GM18951 (cell line): ENCODE data around the gene ID4.

Experiments used
- POLR2A ChIP-seq: IDR thresholded peaks from 4 replicates; pipeline ENCODE4 v1.6.1; 2011; ENCODE audit warnings: mild to moderate bottlenecking; ENCODE audit not compliant: insufficient read length, insufficient read depth; ENCODE audit errors: extremely low read depth
- in situ Hi-C: fragments of 300-500 bp; cut with MboI; formaldehyde crosslinking; loops from one replicate; pipeline ENCODE4 v1.12.0; 2022; ENCODE audit warnings: low sequenced_read_pairs, mixed read lengths, inconsistent platforms; ENCODE audit not compliant: unreplicated experiment

Gene ID4

GRCh38 chr6:19811397-19812079 is 25.6 kb upstream of the ID4 start:
- no peak for TF ChIP-seq POLR2A
- in situ Hi-C loops: no loop called here

- in situ Hi-C loops: no loop called here
- no peak for TF ChIP-seq POLR2A
Observed at GRCh38 chr6:19812512-19813119, 24.6 kb upstream of the ID4 start.

GRCh38 chr6:19818805-19819204 is 18.4 kb upstream of the ID4 start:
- in situ Hi-C loops: no loop called here
- TF ChIP-seq POLR2A: no peak

GRCh38 chr6:19824058-19824807 is 12.9 kb upstream of the ID4 start:
- TF ChIP-seq POLR2A: no peak
- in situ Hi-C loops: no loop called here

GRCh38 chr6:19827247-19827646 is 9.9 kb upstream of the ID4 start:
- in situ Hi-C loops: no loop called here
- no peak for TF ChIP-seq POLR2A

GRCh38 chr6:19827903-19828302 is 9.3 kb upstream of the ID4 start:
- TF ChIP-seq POLR2A: no peak
- in situ Hi-C loops: no loop called here

- TF ChIP-seq POLR2A: no peak
- in situ Hi-C loops: no loop called here
Observed at GRCh38 chr6:19830171-19830570, 7.0 kb upstream of the ID4 start.

- no peak for TF ChIP-seq POLR2A
- in situ Hi-C loops: no loop called here
Observed at GRCh38 chr6:19831358-19831757, 5.8 kb upstream of the ID4 start.

- in situ Hi-C loops: no loop called here
Observed at GRCh38 chr6:19833947-19834346, 3.2 kb upstream of the ID4 start.

GRCh38 chr6:19834858-19835257 is 2.3 kb upstream of the ID4 start:
- no peak for TF ChIP-seq POLR2A
- in situ Hi-C loops: no loop called here

More at GRCh38 chr6:19833947-19834346, 3.2 kb upstream of the ID4 start:
- TF ChIP-seq POLR2A: no peak

GRCh38 chr6:19835605-19836004 is 1.6 kb upstream of the ID4 start:
- in situ Hi-C loops: no loop called here
- no peak for TF ChIP-seq POLR2A

- TF ChIP-seq POLR2A: no peak
- in situ Hi-C loops: no loop called here
Observed at GRCh38 chr6:19837511-19838441, 606 bp downstream of the ID4 start.
